GM12878 (cell line): ENCODE data around the gene MRPL46. TPM values are rescaled to one million over a fixed set of nuclear protein-coding genes. Genes with fewer than 3 reads are reported as not detected.

Experiments used
- ATAC-seq: fragments of 200-7000 bp; cut with Tn5 transposase; 3 replicates; pipeline ENCODE4 v1.9.1; 2020; ENCODE audit warnings: mild to moderate bottlenecking, moderate library complexity
- BruUV-seq: library from RNA; stranded (reverse); fragments of 400-500 nt; replicated peaks from 2 replicates; lab custom pipeline; 2021; lab: Mats Ljungman, UMichigan
- CTCF ChIA-PET: fragments of 300-600 bp; sonication (Branson Sonifier 250); formaldehyde crosslinking; extraction: SDS; loops from one replicate; lab custom pipeline; 2021; ENCODE audit warnings: inconsistent platforms; lab: Yijun Ruan, JAX
- POLR2A ChIA-PET: fragments of 350-600 bp; formaldehyde crosslinking; extraction: SDS; loops from one replicate; lab custom pipeline; 2021; ENCODE audit warnings: inconsistent platforms; lab: Charles Lee
- RAD21 ChIA-PET: fragments of 300-600 bp; sonication (Branson Sonifier 250); formaldehyde crosslinking; loops from one replicate; lab custom pipeline; 2023; ENCODE audit warnings: antibody characterized with exemption; ENCODE audit not compliant: unreplicated experiment; lab: Charles Lee
- SMC1A ChIA-PET: fragments of 300-600 bp; sonication (Branson Sonifier 250); formaldehyde crosslinking; loops from one replicate; lab custom pipeline; 2023; ENCODE audit not compliant: unreplicated experiment, uncharacterized antibody; lab: Charles Lee
- DNase-seq: peaks from one replicate; pipeline ENCODE4 v3.0.0-alpha.2; 2011; ENCODE audit warnings: low read depth, low spot score
- FAIRE-seq: peaks from 3 replicates; lab custom pipeline; 2011; peaks lifted over from hg19 to GRCh38; lab: Jason Lieb, UNC
- H2AFZ ChIP-seq: 2 replicates; pipeline ENCODE4 v1.6.0; 2011; ENCODE audit warnings: low read depth, low read length, control low read depth; ENCODE audit not compliant: control insufficient read depth
- H3K27ac ChIP-seq: 2 replicates; pipeline ENCODE4 v1.5.1; 2011; ENCODE audit warnings: control low read depth; ENCODE audit not compliant: control insufficient read depth, insufficient read depth
- H3K27me3 ChIP-seq, 2 experiments: replicated peaks in 1 of 2; 2 replicates each; pipeline versions ENCODE4 v1.6.0 to v1.6.1; 2011; ENCODE audit warnings: low read length in 1 of 2; ENCODE audit not compliant: control insufficient read depth in 2 of 2, insufficient read depth in 2 of 2
- H3K36me3 ChIP-seq, 2 experiments: 2 replicates each; pipeline ENCODE4 v1.5.1; 2011; ENCODE audit warnings: low read length in 1 of 2; ENCODE audit not compliant: control insufficient read depth in 2 of 2, insufficient read depth in 2 of 2
- H3K4me1 ChIP-seq: 2 replicates; pipeline ENCODE4 v1.6.1; 2011; ENCODE audit warnings: mild to moderate bottlenecking, low read length, moderate library complexity, mixed read lengths; ENCODE audit not compliant: control insufficient read depth, insufficient read depth
- H3K4me2 ChIP-seq: 2 replicates; pipeline ENCODE4 v1.6.0; 2011; ENCODE audit warnings: control low read depth; ENCODE audit not compliant: control insufficient read depth, insufficient read depth
- H3K4me3 ChIP-seq: fragments of 200-600 bp; sonication (generic); 2 replicates; pipeline ENCODE4 v1.5.1; 2016
- H3K79me2 ChIP-seq: 2 replicates; pipeline ENCODE4 v1.6.0; 2011; ENCODE audit warnings: low read length; ENCODE audit not compliant: control insufficient read depth, insufficient read depth
- H3K9ac ChIP-seq: 2 replicates; pipeline ENCODE4 v1.8.0; 2011; ENCODE audit warnings: low read length, control low read depth, mixed read lengths; ENCODE audit not compliant: control insufficient read depth, insufficient read depth
- H3K9me3 ChIP-seq: replicated peaks from 3 replicates; pipeline ENCODE4 v1.5.1; 2011; ENCODE audit warnings: mild to moderate bottlenecking, low read length; ENCODE audit not compliant: control insufficient read depth, insufficient read depth
- H4K20me1 ChIP-seq: 2 replicates; pipeline ENCODE4 v1.6.0; 2011; ENCODE audit not compliant: control insufficient read depth, insufficient read depth
- BACH1 ChIP-seq: fragments of 450-650 bp; IDR thresholded peaks from 2 replicates; pipeline ENCODE4 v1.6.1; 2017; ENCODE audit warnings: mild to moderate bottlenecking, borderline replicate concordance
- BCL11A ChIP-seq: IDR thresholded peaks from 2 replicates; pipeline ENCODE4 v1.6.1; 2011; ENCODE audit warnings: low read depth, low read length
- CREM ChIP-seq: IDR thresholded peaks from 2 replicates; pipeline ENCODE4 v1.6.1; 2014; ENCODE audit warnings: antibody characterized with exemption, low read depth
- GABPA ChIP-seq: IDR thresholded peaks from 2 replicates; pipeline ENCODE4 v1.6.1; 2014; ENCODE audit warnings: antibody characterized with exemption, low read depth, mild to moderate bottlenecking, inconsistent platforms
- HSF1 ChIP-seq: fragments of 150-350 bp; IDR thresholded peaks from 2 replicates; pipeline ENCODE4 v1.6.1; 2014; ENCODE audit warnings: mild to moderate bottlenecking, low read depth, low read length
- KAT2A ChIP-seq: conservative IDR thresholded peaks from 2 replicates; pipeline ENCODE4 v1.6.1; 2011; ENCODE audit warnings: low read depth, low read length; ENCODE audit not compliant: control insufficient read depth
- MYB ChIP-seq: fragments of 150-350 bp; IDR thresholded peaks from 2 replicates; pipeline ENCODE4 v1.6.1; 2014; ENCODE audit warnings: mild to moderate bottlenecking, low read depth, low read length, borderline replicate concordance
- ZSCAN29 ChIP-seq: fragments of 450-650 bp; IDR thresholded peaks from 2 replicates; pipeline ENCODE4 v1.6.1; 2017; ENCODE audit warnings: mild to moderate bottlenecking, moderate library complexity
- WGBS: methylation state at CpG from one replicate; pipeline ENCODE4 v1.1.6; 2016; ENCODE audit warnings: low lambda C conversion rate; ENCODE audit not compliant: insufficient replicate concordance, insufficient coverage; ENCODE audit errors: missing lambda C conversion rate; 5-methylcytosine and 5-hydroxymethylcytosine counted together
- in situ Hi-C: fragments of 300-500 bp; cut with MboI; formaldehyde crosslinking; loops from 9 replicates; pipeline ENCODE4 v1.14.3; 2018; ENCODE audit warnings: mixed read lengths
- intact Hi-C: fragments of 100-400 bp; cut with micrococcal nuclease; formaldehyde crosslinking; loops from one replicate; pipeline ENCODE4 v1.14.2; 2022; ENCODE audit not compliant: unreplicated experiment
- polyA plus RNA-seq, 11 experiments: library from polyadenylated mRNA; depleted of rRNA in 4 of 11; unstranded in 6 of 11; stranded (reverse) in 5 of 11; fragments of >200 nt; fragmentation: Nextera tagmentation in 4 of 11; fragmentation: Illumina TruSeq in 1 of 11; extraction: Ambion mirVana in 4 of 11; extraction: Trizol in 1 of 11; gene quantifications; 1 replicate in 1 of 11; 2 replicates in 10 of 11; pipeline versions ENCODE4 v1.2.1 to v1.2.3, GENCODE V29; 2011 to 2016; ENCODE audit warnings: inconsistent platforms in 2 of 11, missing spikeins in 2 of 11, low read depth in 1 of 11
- total RNA-seq, 4 experiments: library from RNA; depleted of rRNA in 3 of 4; stranded (reverse); fragments of >200 nt in 3 of 4; fragmentation: Illumina TruSeq in 1 of 4; extraction: Trizol in 1 of 4; gene quantifications; 2 replicates each; pipeline versions ENCODE4 v1.2.1 to v1.2.3, GENCODE V29; 2013 to 2021

Gene MRPL46
- total and polyA plus RNA-seq, 10 of the 15 experiments (the other 5 are each of a cell fraction or from before 2014, with no cell fraction given), result 37.4 to 96.7 (median 52.9) TPM

- no peak for DNase-seq
- Histone ChIP-seq H3K27ac (no peak overlapping the region), H3K9me3 (no peaks in the 10 kb centered on the region), H3K4me2 (no peak overlapping the region), H4K20me1 (no peaks in the 10 kb centered on the region), H3K4me1 (no peaks in the 10 kb centered on the region), H3K36me3 (peaks cover 7 to 26% of the 10 kb centered on the region in 2 experiments), H3K79me2 (no peaks in the 10 kb centered on the region), H3K9ac (no peak overlapping the region), H3K4me3 (no peak overlapping the region), H2AFZ (no peak overlapping the region), H3K27me3 (no peaks in the 10 kb centered on the region)
- in situ Hi-C loops (loop anchor here (5.0 kb wide), 1 partner anchor 144 kb away; the partner anchor contains the start of gene AEN), intact Hi-C loops (loop anchor here (2.0 to 5.0 kb wide), 2 partner anchors 224 to 357 kb away; no protein-coding TSS in a partner anchor)
- no peak for ATAC-seq
- TF ChIP-seq HSF1 (no peak), ZSCAN29 (no peak), BCL11A (no peak), BACH1 (no peak), GABPA (no peak), KAT2A (no peak), CREM (no peak), MYB (no peak)
- ChIA-PET CTCF (interaction anchor here (0.8 to 1.9 kb wide), 5 partner anchors 135 to 357 kb away, joined by 3 to 10 read pairs (median 4); no protein-coding TSS in a partner anchor), RAD21 (interaction anchor here (1.5 kb wide), 1 partner anchor 144 kb away, joined by 6 read pairs; the partner anchor contains the start of gene AEN), POLR2A (no interaction called here), SMC1A (interaction anchor here (1.1 to 1.3 kb wide), 3 partner anchors 138 to 224 kb away, joined by 3 to 4 read pairs (median 3); no protein-coding TSS in a partner anchor)
- 86% methylated on average over 5 of the region's 5 CpGs for WGBS
- BruUV-seq, result no TSS peak
- no peak for FAIRE-seq
Observed at GRCh38 chr15:88477904-88478303, 10.7 kb upstream of the MRPL46 start.
